ENCODE data around the gene DCAF12L1.

Gene DCAF12L1

GRCh38 chrX:126552313-126553022 is at the start of gene DCAF12L1:
Gene DCAF12L1 (minus strand): TSS chrX:126552814. CDS start chrX:126552608, 206 bp downstream.
- TF ChIP-seq CTCF (IDR thresholded peaks at IDR 0.05; ENCODE audit: poor library complexity, severe bottlenecking): no peak
- ATAC-seq (ENCODE audit: low read depth) (no peak), DNase-seq (ENCODE audit: low spot score) (peak; percentile 11)

GRCh38 chrX:126580877-126581276 is 28.3 kb upstream of the DCAF12L1 start:
- Histone ChIP-seq H3K27me3 (ENCODE audit: insufficient read depth, poor library complexity, severe bottlenecking) (no peaks in the 10 kb centered on the region), H3K4me3 (ENCODE audit: severe bottlenecking) (no peak overlapping the region), H3K27ac (ENCODE audit: poor library complexity, severe bottlenecking) (no peak overlapping the region), H3K9me3 (ENCODE audit: severe bottlenecking) (no peaks in the 10 kb centered on the region), H3K4me1 (ENCODE audit: insufficient read depth, poor library complexity, severe bottlenecking) (no peaks in the 10 kb centered on the region), H3K36me3 (ENCODE audit: low read depth) (no peaks in the 10 kb centered on the region)
- no peak for TF ChIP-seq CTCF (IDR thresholded peaks at IDR 0.05; ENCODE audit: poor library complexity, severe bottlenecking)
- no peak for DNase-seq (ENCODE audit: low spot score)
- ATAC-seq (ENCODE audit: low read depth): no peak

More at GRCh38 chrX:126552313-126553022, at the start of gene DCAF12L1:
- H3K4me1 ChIP-seq (ENCODE audit: insufficient read depth, poor library complexity, severe bottlenecking): no peaks in the 10 kb centered on the region
- H3K4me3 ChIP-seq (ENCODE audit: severe bottlenecking): no peak within 1 kb of the TSS
- no peaks in the 10 kb centered on the region for H3K9me3 ChIP-seq (ENCODE audit: severe bottlenecking)
- H3K27ac ChIP-seq (ENCODE audit: poor library complexity, severe bottlenecking): no peak within 1 kb of the TSS
- H3K36me3 ChIP-seq (ENCODE audit: low read depth): no peaks in the 10 kb centered on the region
- H3K27me3 ChIP-seq (ENCODE audit: insufficient read depth, poor library complexity, severe bottlenecking): no peaks in the 10 kb centered on the region

GRCh38 chrX:126575911-126576310 is 23.3 kb upstream of the DCAF12L1 start:
- TF ChIP-seq CTCF (IDR thresholded peaks at IDR 0.05; ENCODE audit: poor library complexity, severe bottlenecking): no peak
- Histone ChIP-seq H3K4me3 (ENCODE audit: severe bottlenecking) (no peak overlapping the region), H3K4me1 (ENCODE audit: insufficient read depth, poor library complexity, severe bottlenecking) (no peaks in the 10 kb centered on the region), H3K36me3 (ENCODE audit: low read depth) (no peaks in the 10 kb centered on the region), H3K27ac (ENCODE audit: poor library complexity, severe bottlenecking) (no peak overlapping the region), H3K9me3 (ENCODE audit: severe bottlenecking) (no peaks in the 10 kb centered on the region), H3K27me3 (ENCODE audit: insufficient read depth, poor library complexity, severe bottlenecking) (no peaks in the 10 kb centered on the region)
- DNase-seq (ENCODE audit: low spot score) (no peak), ATAC-seq (ENCODE audit: low read depth) (no peak)

- DNase-seq (ENCODE audit: low spot score) (no peak), ATAC-seq (ENCODE audit: low read depth) (no peak)
- no peak overlapping the region for H3K27ac ChIP-seq (ENCODE audit: poor library complexity, severe bottlenecking)
- H3K36me3 ChIP-seq (ENCODE audit: low read depth): no peaks in the 10 kb centered on the region
- no peaks in the 10 kb centered on the region for H3K9me3 ChIP-seq (ENCODE audit: severe bottlenecking)
- no peak for TF ChIP-seq CTCF (IDR thresholded peaks at IDR 0.05; ENCODE audit: poor library complexity, severe bottlenecking)
- no peak overlapping the region for H3K4me3 ChIP-seq (ENCODE audit: severe bottlenecking)
- no peaks in the 10 kb centered on the region for H3K4me1 ChIP-seq (ENCODE audit: insufficient read depth, poor library complexity, severe bottlenecking)
- H3K27me3 ChIP-seq (ENCODE audit: insufficient read depth, poor library complexity, severe bottlenecking): no peaks in the 10 kb centered on the region
Observed at GRCh38 chrX:126557151-126557550, 4.5 kb upstream of the DCAF12L1 start.

- no peaks in the 10 kb centered on the region for H3K9me3 ChIP-seq (ENCODE audit: severe bottlenecking)
- no peaks in the 10 kb centered on the region for H3K36me3 ChIP-seq (ENCODE audit: low read depth)
- H3K4me3 ChIP-seq (ENCODE audit: severe bottlenecking): no peak overlapping the region
- ATAC-seq (ENCODE audit: low read depth): no peak
- H3K27ac ChIP-seq (ENCODE audit: poor library complexity, severe bottlenecking): no peak overlapping the region
- no peak for DNase-seq (ENCODE audit: low spot score)
- no peak for TF ChIP-seq CTCF (IDR thresholded peaks at IDR 0.05; ENCODE audit: poor library complexity, severe bottlenecking)
- no peaks in the 10 kb centered on the region for H3K27me3 ChIP-seq (ENCODE audit: insufficient read depth, poor library complexity, severe bottlenecking)
- no peaks in the 10 kb centered on the region for H3K4me1 ChIP-seq (ENCODE audit: insufficient read depth, poor library complexity, severe bottlenecking)
Observed at GRCh38 chrX:126551725-126552312, 795 bp downstream of the DCAF12L1 start.

All from RWPE2 (cell line).